Small intestine (tissue), 7 donors: ENCODE data around the gene VCP. TPM values are rescaled to one million over a fixed set of nuclear protein-coding genes. Genes with fewer than 3 reads are reported as not detected.

Source experiments
- DNase-seq, 2 donors: peaks; one replicate each; pipeline versions ENCODE4 v3.0.0 to v3.0.0-alpha.2; 2013
- FAIRE-seq: peaks from 2 replicates; lab custom pipeline; 2012; peaks lifted over from hg19 to GRCh38; lab: Jason Lieb, UNC
- H3K27ac ChIP-seq, 3 donors: one replicate each; pipeline ENCODE4 v1.5.1; 2013; ENCODE audit warnings: low read length in 2 of 3, mild to moderate bottlenecking in 2 of 3, control low read depth in 1 of 3, inconsistent platforms in 1 of 3, low read depth in 1 of 3, moderate library complexity in 1 of 3
- H3K27me3 ChIP-seq, 3 donors: one replicate each; pipeline ENCODE4 v1.6.1; 2013; ENCODE audit warnings: low read length in 3 of 3, inconsistent platforms in 1 of 3; ENCODE audit not compliant: control insufficient read depth in 3 of 3, insufficient read depth in 3 of 3
- H3K36me3 ChIP-seq, 3 donors: one replicate each; pipeline ENCODE4 v1.6.1; 2013; ENCODE audit warnings: low read length in 3 of 3, inconsistent platforms in 1 of 3, low read depth in 1 of 3, mild to moderate bottlenecking in 1 of 3, moderate library complexity in 1 of 3; ENCODE audit not compliant: control insufficient read depth in 3 of 3, insufficient read depth in 2 of 3
- H3K4me1 ChIP-seq, 3 donors: one replicate each; pipeline ENCODE4 v1.6.1; 2013; ENCODE audit warnings: low read length in 2 of 3, inconsistent platforms in 1 of 3, low read depth in 1 of 3, mild to moderate bottlenecking in 1 of 3, moderate library complexity in 1 of 3; ENCODE audit not compliant: control insufficient read depth in 3 of 3, insufficient read depth in 2 of 3
- H3K4me3 ChIP-seq, 3 donors: one replicate each; pipeline ENCODE4 v1.5.1; 2013; ENCODE audit warnings: low read length in 3 of 3, control low read depth in 1 of 3, inconsistent platforms in 1 of 3, low read depth in 1 of 3, mild to moderate bottlenecking in 1 of 3, moderate library complexity in 1 of 3
- H3K9me3 ChIP-seq, 2 donors: one replicate each; pipeline ENCODE4 v1.6.1; 2013; ENCODE audit warnings: low read depth in 1 of 2, low read length in 1 of 2; ENCODE audit not compliant: control insufficient read depth in 2 of 2, insufficient read depth in 1 of 2
- WGBS, 3 donors: extraction: QIAGEN DNeasy Blood & Tissue Kit; methylation state at CpG; one replicate each; pipeline ENCODE4 v1.1.7; 2013; 5-methylcytosine and 5-hydroxymethylcytosine counted together
- polyA plus RNA-seq, 4 donors: library from polyadenylated mRNA; stranded (reverse) in 3 of 4; unstranded in 1 of 4; fragments of 200-250 nt in 3 of 4; fragments of 120-200 nt in 1 of 4; gene quantifications; one replicate each; pipeline versions ENCODE4 v1.2.1 to v1.2.3, GENCODE V29; 2013
- donor health status: healthy with polysubstance abuse.
- donor health status: control.
- donor health status: control.
- donor health status: Bipolar disorder and iron deficiency.
- donor health status: healthy.

VCP gene
- polyA plus RNA-seq, 4 donors, result 54.0 to 167 (median 87.1) TPM

GRCh38 chr9:35114113-35114839, 41.9 kb upstream of the VCP start:
- H3K27me3 ChIP-seq, result no peaks in the 10 kb centered on the region
- 2 to 9% (median 8%) methylated on average over 5 of the region's 5 CpGs for WGBS, 3 donors
- H3K4me1 ChIP-seq, result peaks cover 10 to 48% (median 23%) of the 10 kb centered on the region in 3 donors
- no peaks in the 10 kb centered on the region for H3K9me3 ChIP-seq
- peak overlapping the region; percentile 83 to 92 (median 86) for H3K27ac ChIP-seq
- FAIRE-seq (no peak), DNase-seq (peak; percentile 78 to 80)
- peaks cover 0 to 3% (median 0%) of the 10 kb centered on the region in 3 donors for H3K36me3 ChIP-seq
- H3K4me3 ChIP-seq, result peak overlapping the region in 2 of 3 donors; percentile 52 to 73

- Histone ChIP-seq H3K9me3 (no peaks in the 10 kb centered on the region), H3K4me3 (no peak overlapping the region), H3K27me3 (no peaks in the 10 kb centered on the region), H3K4me1 (peaks cover 10 to 48% (median 23%) of the 10 kb centered on the region in 3 donors), H3K27ac (peak overlapping the region; percentile 4 to 83 (median 34)), H3K36me3 (peaks cover 0 to 18% (median under 1%) of the 10 kb centered on the region in 3 donors)
- no peak for FAIRE-seq
- no peak for DNase-seq
- 61 to 79% (median 71%) methylated on average over 3 of the region's 3 CpGs for WGBS, 3 donors
Measured at GRCh38 chr9:35112257-35113020, 40.0 kb upstream of the VCP start.

GRCh38 chr9:35111001-35111933, 38.8 kb upstream of the VCP start:
- peak; percentile 98 to 99 for DNase-seq
- WGBS, 3 donors, result 2 to 3% (median 2%) methylated on average over 36 to 57 of the region's 57 CpGs
- no peak for FAIRE-seq
- Histone ChIP-seq H3K4me1 (peaks cover 10 to 44% (median 23%) of the 10 kb centered on the region in 3 donors), H3K27ac (peak overlapping the region; percentile 78 to 83 (median 80)), H3K9me3 (no peaks in the 10 kb centered on the region), H3K27me3 (no peaks in the 10 kb centered on the region), H3K36me3 (peaks cover 3 to 30% (median 10%) of the 10 kb centered on the region in 3 donors), H3K4me3 (peak overlapping the region; percentile 47 to 87 (median 64))

DNA sequence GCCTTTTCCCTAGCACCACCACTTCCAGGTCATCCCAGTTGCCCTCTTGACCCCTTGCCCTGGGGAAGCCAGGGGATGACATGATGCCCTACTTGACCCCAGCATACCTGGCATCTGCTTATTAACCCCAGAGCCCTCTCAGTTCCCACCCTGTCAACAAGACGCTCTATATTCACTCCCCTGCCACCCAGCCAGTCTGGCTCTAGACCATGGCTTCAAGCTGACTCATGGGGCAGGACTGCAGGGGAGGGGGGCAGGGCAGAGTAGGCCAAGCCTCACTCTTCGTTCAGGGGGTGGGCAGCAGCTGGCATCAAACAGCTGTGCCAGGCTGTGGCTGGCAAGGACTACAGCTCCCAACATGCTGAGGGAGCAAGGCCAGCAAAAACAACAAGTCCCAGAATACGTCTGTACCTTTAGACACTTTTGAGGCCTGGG, 37.9 kb upstream of the VCP start:
- FAIRE-seq (no peak), DNase-seq (no peak)
- H3K9me3 ChIP-seq, result no peaks in the 10 kb centered on the region
- peaks cover 3 to 39% (median 13%) of the 10 kb centered on the region in 3 donors for H3K36me3 ChIP-seq
- H3K27ac ChIP-seq, result peak overlapping the region in 2 of 3 donors; percentile 73 to 80
- peaks cover 10 to 40% (median 23%) of the 10 kb centered on the region in 3 donors for H3K4me1 ChIP-seq
- no peaks in the 10 kb centered on the region for H3K27me3 ChIP-seq
- peak overlapping the region in 2 of 3 donors; percentile 64 to 87 for H3K4me3 ChIP-seq
- WGBS, 3 donors, result 47 to 54% (median 47%) methylated on average over 3 of the region's 3 CpGs

DNA sequence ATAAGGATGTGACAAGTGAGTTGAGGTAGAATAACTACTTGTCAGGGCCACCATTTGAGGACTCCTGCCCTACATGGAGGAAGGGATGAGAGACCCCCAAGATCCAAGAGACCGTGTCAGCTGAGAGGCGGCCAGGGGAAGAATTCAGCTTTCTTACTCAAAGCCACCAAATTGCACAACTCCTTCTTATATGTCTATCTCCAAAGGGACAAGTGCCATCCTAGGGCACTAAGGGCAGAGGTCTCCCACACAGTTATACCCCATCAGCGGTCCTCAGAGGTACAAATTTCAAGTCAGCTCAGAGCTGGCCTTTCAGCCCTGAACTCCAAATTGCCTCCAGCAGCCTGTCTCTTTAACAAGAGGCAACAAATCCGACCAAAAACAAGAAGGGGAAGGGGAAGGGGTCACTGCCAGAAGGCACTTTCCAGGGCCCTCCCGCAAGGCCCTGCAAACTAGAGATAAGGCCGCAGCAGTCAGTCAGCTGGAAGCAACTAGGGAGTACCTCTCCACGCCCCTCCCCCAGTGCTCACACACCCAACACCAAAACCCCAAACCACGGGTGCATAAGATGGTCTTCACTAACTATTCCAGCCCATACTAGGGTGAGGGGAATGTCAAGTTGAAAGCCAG, 36.6 kb upstream of the VCP start:
- no peak overlapping the region for H3K4me3 ChIP-seq
- 63 to 68% (median 67%) methylated on average over 8 of the region's 8 CpGs for WGBS, 3 donors
- peaks cover 10 to 28% (median 19%) of the 10 kb centered on the region in 3 donors for H3K4me1 ChIP-seq
- no peak for FAIRE-seq
- H3K27ac ChIP-seq, result no peak overlapping the region
- no peak for DNase-seq
- H3K9me3 ChIP-seq, result no peaks in the 10 kb centered on the region
- peaks cover 3 to 52% (median 13%) of the 10 kb centered on the region in 3 donors for H3K36me3 ChIP-seq
- no peaks in the 10 kb centered on the region for H3K27me3 ChIP-seq

DNA sequence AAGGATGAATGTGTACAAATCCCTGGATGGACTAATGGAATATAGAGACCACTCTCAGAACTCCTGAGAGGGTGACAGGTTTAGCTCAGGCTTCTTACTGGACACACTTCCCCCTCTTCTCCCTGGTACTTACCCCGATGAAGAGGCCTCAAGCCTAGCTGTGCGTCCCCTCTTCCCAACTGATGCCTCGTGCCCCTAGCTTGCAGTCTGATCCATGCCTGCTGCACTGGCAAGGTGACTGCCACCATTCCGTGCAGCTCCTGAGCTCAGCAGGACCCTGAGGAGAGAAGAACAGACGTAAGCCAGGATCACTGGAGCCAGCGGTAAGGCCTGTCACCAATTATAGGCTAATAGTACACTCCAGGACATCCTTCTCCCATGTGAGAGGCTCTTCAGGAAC, 36.0 kb upstream of the VCP start:
- H3K36me3 ChIP-seq, result peaks cover 3 to 52% (median 13%) of the 10 kb centered on the region in 3 donors
- H3K4me1 ChIP-seq, result peaks cover 10 to 26% (median 17%) of the 10 kb centered on the region in 3 donors
- H3K27me3 ChIP-seq, result no peaks in the 10 kb centered on the region
- DNase-seq (no peak), FAIRE-seq (no peak)
- H3K9me3 ChIP-seq, result no peaks in the 10 kb centered on the region
- H3K4me3 ChIP-seq, result no peak overlapping the region
- H3K27ac ChIP-seq, result no peak overlapping the region
- WGBS, 3 donors, result 91 to 98% (median 94%) methylated on average over 6 of the region's 6 CpGs

DNA sequence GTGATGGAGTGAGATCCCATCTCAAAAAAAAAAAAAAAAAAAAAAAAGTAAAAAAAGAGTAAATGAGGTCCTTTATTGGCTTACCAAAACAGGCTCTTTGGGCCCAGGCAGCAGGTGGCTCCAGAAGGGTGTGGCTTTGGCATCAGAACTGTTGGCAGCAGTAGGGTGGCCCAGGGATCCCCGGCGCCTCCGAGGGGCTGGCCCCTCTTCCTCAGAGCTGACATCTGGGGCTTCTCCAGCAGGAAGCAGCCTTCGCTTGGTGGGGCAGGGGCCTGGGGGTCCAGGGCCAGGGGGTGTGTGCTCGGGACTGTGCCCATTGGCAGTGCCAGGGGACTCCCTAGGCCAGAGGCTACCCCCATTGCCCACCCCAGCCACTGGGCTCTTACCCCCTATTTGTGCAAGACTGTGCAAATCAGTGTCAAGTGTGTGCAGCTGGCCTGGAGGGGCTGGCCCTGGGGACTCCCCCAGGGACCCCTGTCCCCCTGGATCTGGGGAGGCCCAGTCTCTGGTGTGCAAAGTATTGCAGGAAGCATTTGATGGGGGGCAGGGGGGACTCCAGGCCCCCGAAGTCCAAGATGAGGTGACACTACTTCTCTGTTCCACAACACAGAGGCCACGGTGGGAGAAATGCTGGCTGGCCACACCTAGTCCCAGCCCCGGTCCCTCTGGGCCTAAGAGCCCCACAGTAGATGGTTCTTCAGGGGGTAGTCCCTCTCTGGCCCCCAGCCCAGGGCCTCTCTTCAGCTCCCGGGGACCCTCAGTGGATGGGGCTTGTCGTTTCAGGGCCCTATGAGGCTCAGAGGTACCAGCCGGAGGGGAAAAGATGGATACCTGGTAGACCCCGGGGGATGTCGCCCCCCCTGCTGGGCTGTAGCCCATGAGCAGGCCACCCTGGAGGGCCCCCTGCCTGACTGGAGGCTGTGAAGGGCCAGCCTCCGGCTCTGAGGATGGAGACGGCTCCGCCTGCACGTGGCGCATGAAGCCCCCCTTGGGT, 35.2 kb upstream of the VCP start:
- Histone ChIP-seq H3K27ac (no peak overlapping the region), H3K4me3 (no peak overlapping the region), H3K4me1 (peaks cover 10 to 26% (median 14%) of the 10 kb centered on the region in 3 donors), H3K9me3 (no peaks in the 10 kb centered on the region), H3K27me3 (no peaks in the 10 kb centered on the region), H3K36me3 (peaks cover 3 to 52% (median 13%) of the 10 kb centered on the region in 3 donors)
- FAIRE-seq, result no peak
- no peak for DNase-seq
- 81 to 83% (median 81%) methylated on average over 17 to 18 of the region's 18 CpGs for WGBS, 3 donors
